GM23338 (cell line): ENCODE measurements around the gene PSMB8. TPM values are rescaled to one million over a fixed set of nuclear protein-coding genes. Genes with fewer than 3 reads are reported as not detected.

Source experiments
- ATAC-seq: fragments of 200-7000 bp; cut with Tn5 transposase; 3 replicates; pipeline ENCODE4 v1.9.1; 2020
- DNase-seq: peaks from one replicate; pipeline ENCODE4 v3.0.0-alpha.2; 2015; ENCODE audit warnings: low spot score
- H2AFZ ChIP-seq: fragments of 200-600 bp; sonication (generic); 2 replicates; pipeline ENCODE4 v1.8.0; 2016; ENCODE audit warnings: antibody characterized with exemption, mild to moderate bottlenecking, moderate library complexity
- H3F3A ChIP-seq: fragments of 200-600 bp; sonication (generic); replicated peaks from 2 replicates; pipeline ENCODE4 v1.8.0; 2017; ENCODE audit warnings: antibody characterized with exemption, mixed run types, low read depth
- H3K27ac ChIP-seq: fragments of 200-600 bp; sonication (generic); 2 replicates; pipeline ENCODE4 v1.6.1; 2016; ENCODE audit warnings: low read depth
- H3K27me3 ChIP-seq: fragments of 200-600 bp; sonication (generic); 2 replicates; pipeline ENCODE4 v1.8.0; 2016; ENCODE audit warnings: mild to moderate bottlenecking, mixed run types, moderate library complexity; ENCODE audit not compliant: insufficient read depth
- H3K36me3 ChIP-seq: fragments of 200-600 bp; sonication (generic); 2 replicates; pipeline ENCODE4 v1.8.0; 2016; ENCODE audit warnings: mild to moderate bottlenecking; ENCODE audit not compliant: insufficient read depth
- H3K4me1 ChIP-seq: fragments of 200-600 bp; sonication (generic); 2 replicates; pipeline ENCODE4 v1.8.0; 2016; ENCODE audit warnings: mild to moderate bottlenecking, moderate library complexity; ENCODE audit not compliant: insufficient read depth
- H3K4me2 ChIP-seq: fragments of 200-600 bp; sonication (generic); 2 replicates; pipeline ENCODE4 v1.7.1; 2017; ENCODE audit warnings: mixed run types
- H3K4me3 ChIP-seq: fragments of 200-600 bp; sonication (generic); 2 replicates; pipeline ENCODE4 v1.6.1; 2016; ENCODE audit warnings: mixed run types
- H3K79me2 ChIP-seq: fragments of 200-600 bp; sonication (generic); replicated peaks from 2 replicates; pipeline ENCODE4 v1.8.0; 2017; ENCODE audit warnings: mild to moderate bottlenecking; ENCODE audit not compliant: insufficient read depth
- H3K9me2 ChIP-seq: fragments of 200-600 bp; sonication (generic); 2 replicates; pipeline ENCODE4 v1.8.0; 2017; ENCODE audit not compliant: insufficient read depth
- H4K20me1 ChIP-seq: fragments of 200-600 bp; sonication (generic); replicated peaks from 2 replicates; pipeline ENCODE4 v1.8.0; 2017; ENCODE audit warnings: mild to moderate bottlenecking; ENCODE audit not compliant: insufficient read depth
- H3K27ac Mint-ChIP-seq: 2 replicates; pipeline ENCODE4 v1.8.0; 2020; ENCODE audit warnings: inconsistent platforms, mild to moderate bottlenecking, moderate library complexity, mixed read lengths
- H3K27me3 Mint-ChIP-seq: 3 replicates; pipeline ENCODE4 v1.8.0; 2022; ENCODE audit warnings: low read depth, mild to moderate bottlenecking, moderate library complexity, mixed read lengths, inconsistent platforms; ENCODE audit not compliant: insufficient read depth, poor library complexity
- H3K36me3 Mint-ChIP-seq: 3 replicates; pipeline ENCODE4 v1.8.0; 2021; ENCODE audit warnings: low read depth, mild to moderate bottlenecking, inconsistent platforms, moderate library complexity, mixed read lengths
- H3K4me1 Mint-ChIP-seq: 3 replicates; pipeline ENCODE4 v1.8.0; 2020; ENCODE audit warnings: mild to moderate bottlenecking, inconsistent platforms, mixed read lengths
- H3K4me3 Mint-ChIP-seq: 3 replicates; pipeline ENCODE4 v1.8.0; 2021; ENCODE audit warnings: moderate library complexity, mild to moderate bottlenecking, inconsistent platforms, mixed read lengths
- H3K9me3 Mint-ChIP-seq: 3 replicates; pipeline ENCODE4 v1.8.0; 2020; ENCODE audit warnings: moderate library complexity, mild to moderate bottlenecking, inconsistent platforms, mixed read lengths
- NANOG ChIP-seq: IDR thresholded peaks from 2 replicates; pipeline ENCODE4 v1.6.1; 2016; ENCODE audit warnings: antibody characterized with exemption, borderline replicate concordance
- STAT1 ChIP-seq: IDR thresholded peaks from one replicate; pipeline ENCODE4 v1.6.1; 2016; ENCODE audit warnings: antibody characterized with exemption; ENCODE audit not compliant: unreplicated experiment
- polyA plus RNA-seq: library from polyadenylated mRNA; unstranded; fragments of >200 nt; fragmentation: Nextera tagmentation; extraction: Ambion mirVana; gene quantifications from 2 replicates; pipeline ENCODE4 v1.2.1, GENCODE V29; 2016
- total RNA-seq: library from RNA; depleted of rRNA; stranded (reverse); fragments of >200 nt; shearing (Covaris generic); gene quantifications from 2 replicates; pipeline ENCODE4 v1.2.3, GENCODE V29; 2014
- TF ChIP-seq, protein P1 (sequence below): fragments of 250-450 bp; sonication (Bioruptor Pico); IDR thresholded peaks from 2 replicates; pipeline ENCODE4 v1.5.0; 2020; ENCODE audit warnings: mild to moderate bottlenecking, moderate library complexity
- TF ChIP-seq, protein P2 (sequence below): IDR thresholded peaks from 2 replicates; pipeline ENCODE4 v1.6.1; 2016; ENCODE audit warnings: antibody characterized with exemption
- TF ChIP-seq, protein P3 (sequence below), 2 experiments: fragments of 200-600 bp in 1 of 2; sonication (generic) in 1 of 2; conservative IDR thresholded peaks; 2 replicates each; pipeline versions ENCODE4 v1.5.1 to v1.6.1; 2016 to 2017; ENCODE audit warnings: antibody characterized with exemption in 2 of 2, low read depth in 2 of 2, mild to moderate bottlenecking in 2 of 2, moderate library complexity in 1 of 2

The PSMB8 gene
- total and polyA plus RNA-seq, 2 experiments from 2014 or later, result 16.5 to 27.6 TPM

DNA sequence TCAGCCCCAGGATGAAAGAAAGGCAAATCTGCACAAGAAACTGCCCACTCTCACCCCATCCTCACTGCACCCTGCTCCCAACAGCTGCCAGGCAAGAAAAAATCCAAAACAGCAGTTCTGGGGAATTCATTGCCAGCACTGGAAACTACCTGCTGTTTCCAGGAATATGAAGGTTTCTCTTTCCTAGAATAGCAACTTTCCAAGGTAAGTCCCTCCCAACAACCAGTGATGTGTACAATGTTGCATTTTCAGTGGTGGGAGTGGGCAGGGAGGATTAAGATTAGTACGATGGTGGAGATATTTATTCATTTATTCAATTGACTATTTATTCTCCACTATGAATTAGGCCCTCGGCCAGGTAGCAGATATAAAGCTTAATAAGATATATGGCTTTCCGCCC is 16.8 kb downstream of the PSMB8 start (continued):
- TF ChIP-seq, protein P1, sequence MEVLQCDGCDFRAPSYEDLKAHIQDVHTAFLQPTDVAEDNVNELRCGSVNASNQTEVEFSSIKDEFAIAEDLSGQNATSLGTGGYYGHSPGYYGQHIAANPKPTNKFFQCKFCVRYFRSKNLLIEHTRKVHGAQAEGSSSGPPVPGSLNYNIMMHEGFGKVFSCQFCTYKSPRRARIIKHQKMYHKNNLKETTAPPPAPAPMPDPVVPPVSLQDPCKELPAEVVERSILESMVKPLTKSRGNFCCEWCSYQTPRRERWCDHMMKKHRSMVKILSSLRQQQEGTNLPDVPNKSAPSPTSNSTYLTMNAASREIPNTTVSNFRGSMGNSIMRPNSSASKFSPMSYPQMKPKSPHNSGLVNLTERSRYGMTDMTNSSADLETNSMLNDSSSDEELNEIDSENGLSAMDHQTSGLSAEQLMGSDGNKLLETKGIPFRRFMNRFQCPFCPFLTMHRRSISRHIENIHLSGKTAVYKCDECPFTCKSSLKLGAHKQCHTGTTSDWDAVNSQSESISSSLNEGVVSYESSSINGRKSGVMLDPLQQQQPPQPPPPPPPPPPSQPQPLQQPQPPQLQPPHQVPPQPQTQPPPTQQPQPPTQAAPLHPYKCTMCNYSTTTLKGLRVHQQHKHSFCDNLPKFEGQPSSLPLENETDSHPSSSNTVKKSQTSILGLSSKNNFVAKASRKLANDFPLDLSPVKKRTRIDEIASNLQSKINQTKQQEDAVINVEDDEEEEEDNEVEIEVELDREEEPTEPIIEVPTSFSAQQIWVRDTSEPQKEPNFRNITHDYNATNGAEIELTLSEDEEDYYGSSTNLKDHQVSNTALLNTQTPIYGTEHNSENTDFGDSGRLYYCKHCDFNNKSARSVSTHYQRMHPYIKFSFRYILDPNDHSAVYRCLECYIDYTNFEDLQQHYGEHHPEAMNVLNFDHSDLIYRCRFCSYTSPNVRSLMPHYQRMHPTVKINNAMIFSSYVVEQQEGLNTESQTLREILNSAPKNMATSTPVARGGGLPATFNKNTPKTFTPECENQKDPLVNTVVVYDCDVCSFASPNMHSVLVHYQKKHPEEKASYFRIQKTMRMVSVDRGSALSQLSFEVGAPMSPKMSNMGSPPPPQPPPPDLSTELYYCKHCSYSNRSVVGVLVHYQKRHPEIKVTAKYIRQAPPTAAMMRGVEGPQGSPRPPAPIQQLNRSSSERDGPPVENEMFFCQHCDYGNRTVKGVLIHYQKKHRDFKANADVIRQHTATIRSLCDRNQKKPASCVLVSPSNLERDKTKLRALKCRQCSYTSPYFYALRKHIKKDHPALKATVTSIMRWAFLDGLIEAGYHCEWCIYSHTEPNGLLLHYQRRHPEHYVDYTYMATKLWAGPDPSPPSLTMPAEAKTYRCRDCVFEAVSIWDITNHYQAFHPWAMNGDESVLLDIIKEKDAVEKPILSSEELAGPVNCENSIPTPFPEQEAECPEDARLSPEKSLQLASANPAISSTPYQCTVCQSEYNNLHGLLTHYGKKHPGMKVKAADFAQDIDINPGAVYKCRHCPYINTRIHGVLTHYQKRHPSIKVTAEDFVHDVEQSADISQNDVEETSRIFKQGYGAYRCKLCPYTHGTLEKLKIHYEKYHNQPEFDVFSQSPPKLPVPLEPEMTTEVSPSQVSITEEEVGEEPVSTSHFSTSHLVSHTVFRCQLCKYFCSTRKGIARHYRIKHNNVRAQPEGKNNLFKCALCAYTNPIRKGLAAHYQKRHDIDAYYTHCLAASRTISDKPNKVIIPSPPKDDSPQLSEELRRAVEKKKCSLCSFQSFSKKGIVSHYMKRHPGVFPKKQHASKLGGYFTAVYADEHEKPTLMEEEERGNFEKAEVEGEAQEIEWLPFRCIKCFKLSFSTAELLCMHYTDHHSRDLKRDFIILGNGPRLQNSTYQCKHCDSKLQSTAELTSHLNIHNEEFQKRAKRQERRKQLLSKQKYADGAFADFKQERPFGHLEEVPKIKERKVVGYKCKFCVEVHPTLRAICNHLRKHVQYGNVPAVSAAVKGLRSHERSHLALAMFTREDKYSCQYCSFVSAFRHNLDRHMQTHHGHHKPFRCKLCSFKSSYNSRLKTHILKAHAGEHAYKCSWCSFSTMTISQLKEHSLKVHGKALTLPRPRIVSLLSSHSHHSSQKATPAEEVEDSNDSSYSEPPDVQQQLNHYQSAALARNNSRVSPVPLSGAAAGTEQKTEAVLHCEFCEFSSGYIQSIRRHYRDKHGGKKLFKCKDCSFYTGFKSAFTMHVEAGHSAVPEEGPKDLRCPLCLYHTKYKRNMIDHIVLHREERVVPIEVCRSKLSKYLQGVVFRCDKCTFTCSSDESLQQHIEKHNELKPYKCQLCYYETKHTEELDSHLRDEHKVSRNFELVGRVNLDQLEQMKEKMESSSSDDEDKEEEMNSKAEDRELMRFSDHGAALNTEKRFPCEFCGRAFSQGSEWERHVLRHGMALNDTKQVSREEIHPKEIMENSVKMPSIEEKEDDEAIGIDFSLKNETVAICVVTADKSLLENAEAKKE (CRISPR knock-in tag), result no peak

GRCh38 chr6:32825966-32826365 is 17.9 kb downstream of the PSMB8 start:
- H4K20me1 ChIP-seq, result 0 out of 2 replicates have a peak, but pooled peaks cover under 1% of the 10 kb centered on the region
- 0 out of 2 replicates have a peak, but pooled peaks cover 3% of the 10 kb centered on the region for H3K36me3 ChIP-seq
- Mint-ChIP-seq H3K9me3 (no peaks in the 10 kb centered on the region), H3K36me3 (peaks cover 3% of the 10 kb centered on the region; the same call in 1 of the 3 replicates), H3K4me1 (peaks cover 11% of the 10 kb centered on the region; the same call in 2 of the 3 replicates), H3K27me3 (no peaks in the 10 kb centered on the region), H3K27ac (0 out of 2 replicates have a peak overlapping the region, but pooled peaks have one; percentile 27), H3K4me3 (no peak overlapping the region)
- H3K27me3 ChIP-seq, result no peaks in the 10 kb centered on the region
- TF ChIP-seq, protein P2, sequence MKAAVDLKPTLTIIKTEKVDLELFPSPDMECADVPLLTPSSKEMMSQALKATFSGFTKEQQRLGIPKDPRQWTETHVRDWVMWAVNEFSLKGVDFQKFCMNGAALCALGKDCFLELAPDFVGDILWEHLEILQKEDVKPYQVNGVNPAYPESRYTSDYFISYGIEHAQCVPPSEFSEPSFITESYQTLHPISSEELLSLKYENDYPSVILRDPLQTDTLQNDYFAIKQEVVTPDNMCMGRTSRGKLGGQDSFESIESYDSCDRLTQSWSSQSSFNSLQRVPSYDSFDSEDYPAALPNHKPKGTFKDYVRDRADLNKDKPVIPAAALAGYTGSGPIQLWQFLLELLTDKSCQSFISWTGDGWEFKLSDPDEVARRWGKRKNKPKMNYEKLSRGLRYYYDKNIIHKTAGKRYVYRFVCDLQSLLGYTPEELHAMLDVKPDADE, result no peak
- TF ChIP-seq, protein P3, sequence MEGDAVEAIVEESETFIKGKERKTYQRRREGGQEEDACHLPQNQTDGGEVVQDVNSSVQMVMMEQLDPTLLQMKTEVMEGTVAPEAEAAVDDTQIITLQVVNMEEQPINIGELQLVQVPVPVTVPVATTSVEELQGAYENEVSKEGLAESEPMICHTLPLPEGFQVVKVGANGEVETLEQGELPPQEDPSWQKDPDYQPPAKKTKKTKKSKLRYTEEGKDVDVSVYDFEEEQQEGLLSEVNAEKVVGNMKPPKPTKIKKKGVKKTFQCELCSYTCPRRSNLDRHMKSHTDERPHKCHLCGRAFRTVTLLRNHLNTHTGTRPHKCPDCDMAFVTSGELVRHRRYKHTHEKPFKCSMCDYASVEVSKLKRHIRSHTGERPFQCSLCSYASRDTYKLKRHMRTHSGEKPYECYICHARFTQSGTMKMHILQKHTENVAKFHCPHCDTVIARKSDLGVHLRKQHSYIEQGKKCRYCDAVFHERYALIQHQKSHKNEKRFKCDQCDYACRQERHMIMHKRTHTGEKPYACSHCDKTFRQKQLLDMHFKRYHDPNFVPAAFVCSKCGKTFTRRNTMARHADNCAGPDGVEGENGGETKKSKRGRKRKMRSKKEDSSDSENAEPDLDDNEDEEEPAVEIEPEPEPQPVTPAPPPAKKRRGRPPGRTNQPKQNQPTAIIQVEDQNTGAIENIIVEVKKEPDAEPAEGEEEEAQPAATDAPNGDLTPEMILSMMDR (conservative IDR thresholded peaks at IDR 0.05; ENCODE audit: low read depth in 2 of 2), result peak; percentile 60 to 75
- TF ChIP-seq NANOG, result no peak
- TF ChIP-seq STAT1, result no peak
- H3K4me1 ChIP-seq, result no peaks in the 10 kb centered on the region
- H3F3A ChIP-seq, result no peaks in the 10 kb centered on the region
- ATAC-seq (peak; percentile 83), DNase-seq (peak; percentile 68)
- H3K9me2 ChIP-seq, result no peaks in the 10 kb centered on the region
- no peak overlapping the region for H2AFZ ChIP-seq
- H3K4me3 ChIP-seq, result no peak overlapping the region
- no peak overlapping the region for H3K4me2 ChIP-seq
- H3K79me2 ChIP-seq, result no peaks in the 10 kb centered on the region
- H3K27ac ChIP-seq, result no peak overlapping the region
